HG03039 (cell line): ENCODE results near the gene PLXNA1.
A peak's percentile ranks its signal among the peaks of the same experiment; 100 is the strongest.

ENCODE experiments used
- ATAC-seq: cut with Tn5 transposase; IDR thresholded peaks from one replicate; pipeline ENCODE4 v1.9.1; 2021; ENCODE audit warnings: mild to moderate bottlenecking, moderate library complexity; ENCODE audit not compliant: unreplicated experiment

The PLXNA1 gene

GRCh38 chr3:127015282-127016042 lies 32.5 kb downstream of the PLXNA1 start:
- ATAC-seq, result peak; percentile 56

DNA sequence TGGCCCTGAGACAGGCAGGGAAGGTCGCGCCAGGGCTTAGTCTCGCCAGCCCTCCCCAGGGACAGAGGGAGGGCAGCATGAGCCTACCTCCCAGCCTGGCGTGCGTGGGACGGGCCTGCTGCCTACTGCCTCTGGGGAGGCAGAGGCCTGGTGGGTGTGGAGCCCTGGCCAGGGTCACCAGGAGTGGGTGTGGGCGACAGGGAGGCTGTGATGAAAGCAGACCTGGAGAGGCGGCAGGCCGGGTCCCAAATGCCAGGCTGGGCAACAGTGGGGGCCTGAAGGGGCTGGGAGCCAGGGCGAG lies 33.1 kb downstream of the PLXNA1 start:
- no peak for ATAC-seq

DNA sequence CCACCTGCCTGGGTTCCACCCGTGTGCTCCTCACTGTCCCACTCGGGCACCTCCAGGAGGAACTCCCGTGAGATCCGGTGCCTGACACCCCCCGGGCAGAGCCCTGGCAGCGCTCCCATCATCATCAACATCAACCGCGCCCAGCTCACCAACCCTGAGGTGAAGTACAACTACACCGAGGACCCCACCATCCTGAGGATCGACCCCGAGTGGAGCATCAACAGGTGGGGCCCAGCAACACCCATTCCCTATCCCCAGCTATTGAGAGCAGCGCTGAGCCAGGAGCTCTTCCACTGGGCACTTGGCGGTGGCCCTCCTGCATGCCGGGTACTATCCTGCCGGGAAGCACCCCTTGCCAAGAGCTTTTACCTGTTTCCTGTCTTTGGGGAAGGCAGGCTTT lies 33.5 kb downstream of the PLXNA1 start:
- no peak for ATAC-seq

DNA sequence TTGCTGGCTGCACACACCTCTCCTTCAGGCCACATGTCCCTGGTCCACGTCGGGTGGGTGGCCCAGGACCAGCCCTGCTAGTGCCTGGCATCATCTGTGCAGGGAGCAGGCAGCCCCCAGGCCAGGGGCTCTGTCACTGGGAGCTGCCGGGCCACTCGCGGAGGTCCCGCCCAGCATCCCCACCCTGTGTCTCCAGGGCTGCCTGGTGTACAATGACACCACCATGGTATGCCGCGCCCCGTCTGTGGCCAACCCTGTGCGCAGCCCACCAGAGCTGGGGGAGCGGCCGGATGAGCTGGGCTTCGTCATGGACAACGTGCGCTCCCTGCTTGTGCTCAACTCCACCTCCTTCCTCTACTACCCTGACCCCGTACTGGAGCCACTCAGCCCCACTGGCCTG lies 34.3 kb downstream of the PLXNA1 start:
- no peak for ATAC-seq

GRCh38 chr3:127017781-127018180 lies 34.9 kb downstream of the PLXNA1 start:
- no peak for ATAC-seq

DNA sequence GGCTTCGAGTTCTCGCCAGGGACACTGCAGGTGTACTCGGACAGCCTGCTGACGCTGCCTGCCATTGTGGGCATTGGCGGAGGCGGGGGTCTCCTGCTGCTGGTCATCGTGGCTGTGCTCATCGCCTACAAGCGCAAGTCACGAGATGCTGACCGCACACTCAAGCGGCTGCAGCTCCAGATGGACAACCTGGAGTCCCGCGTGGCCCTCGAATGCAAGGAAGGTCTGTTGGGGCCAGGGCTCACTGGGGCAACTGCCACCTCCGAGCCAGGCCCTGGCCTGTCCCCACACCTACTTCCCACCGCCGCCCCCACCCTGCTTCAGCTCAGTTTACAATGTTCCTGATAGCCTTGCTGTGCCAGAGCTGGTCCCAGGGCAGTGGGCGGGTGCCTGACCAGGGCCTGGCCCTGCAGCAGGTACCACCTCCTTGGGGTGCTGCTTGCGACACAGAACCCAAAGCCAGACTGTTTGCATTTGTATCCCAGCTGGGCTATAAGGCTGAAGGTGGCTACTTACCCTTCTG lies 35.5 kb downstream of the PLXNA1 start:
- no peak for ATAC-seq

GRCh38 chr3:127019449-127019848 lies 36.5 kb downstream of the PLXNA1 start:
- ATAC-seq, result no peak

GRCh38 chr3:127020543-127020942 lies 37.6 kb downstream of the PLXNA1 start:
- no peak for ATAC-seq

DNA sequence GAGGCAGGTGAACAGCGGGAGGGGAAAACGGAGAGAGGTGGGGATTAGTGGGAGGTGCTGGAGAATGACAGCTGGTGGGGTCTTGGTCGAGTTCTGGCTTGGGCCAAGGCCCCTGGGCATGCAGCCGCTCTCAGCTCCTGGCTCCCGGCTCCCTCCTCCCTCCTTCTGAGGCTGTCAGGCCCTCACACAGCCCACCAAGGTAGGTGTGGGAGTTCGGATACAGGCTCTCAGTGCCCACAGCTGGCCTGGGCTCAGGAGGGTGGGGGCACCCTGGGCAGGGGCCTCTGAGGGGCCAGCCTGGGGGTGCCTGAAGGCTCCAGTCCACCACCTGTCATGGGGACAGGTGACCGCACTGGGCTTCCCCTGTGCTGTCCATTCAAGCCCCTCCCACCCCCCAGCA lies 39.9 kb downstream of the PLXNA1 start:
- ATAC-seq, result no peak

DNA sequence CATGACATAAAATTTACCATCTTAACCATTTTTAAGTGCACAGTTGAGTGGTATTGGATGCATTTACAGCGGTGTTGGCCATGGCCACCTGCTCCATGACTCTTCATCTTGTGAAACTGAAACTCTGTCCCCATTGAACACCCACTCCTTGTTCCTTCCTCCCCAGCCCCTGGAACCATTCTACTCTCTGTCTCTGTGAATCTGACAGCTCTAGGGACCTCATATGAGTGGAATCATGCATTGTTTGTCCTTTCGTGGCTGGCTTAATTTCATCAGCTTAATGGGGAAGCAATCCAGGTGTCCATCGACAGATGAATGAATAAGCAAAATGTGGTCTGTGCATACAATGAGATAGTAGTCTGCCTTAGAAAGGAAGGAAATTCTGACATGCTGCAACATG lies 42.5 kb downstream of the PLXNA1 start:
- ATAC-seq, result no peak

DNA sequence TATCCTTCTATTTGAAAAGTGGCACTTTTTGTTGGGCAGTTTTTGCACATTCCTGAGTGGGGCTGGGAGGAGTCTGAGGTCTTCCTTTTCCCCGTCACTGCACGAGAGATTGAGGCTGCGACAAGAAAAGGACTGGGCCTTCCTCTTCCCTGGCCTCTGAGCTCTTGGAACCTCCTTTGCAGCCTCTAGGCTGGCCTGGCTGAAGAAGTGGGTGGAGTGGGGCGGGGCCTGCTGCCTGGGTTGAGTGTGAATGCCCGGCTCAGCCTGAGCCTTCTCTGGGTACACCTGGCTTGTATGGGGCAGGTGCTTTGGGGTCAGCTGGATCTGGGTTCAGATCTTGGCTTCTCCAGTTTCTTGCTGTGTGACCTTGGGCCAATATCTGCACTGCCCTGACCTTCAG lies 43.1 kb downstream of the PLXNA1 start:
- no peak for ATAC-seq

DNA sequence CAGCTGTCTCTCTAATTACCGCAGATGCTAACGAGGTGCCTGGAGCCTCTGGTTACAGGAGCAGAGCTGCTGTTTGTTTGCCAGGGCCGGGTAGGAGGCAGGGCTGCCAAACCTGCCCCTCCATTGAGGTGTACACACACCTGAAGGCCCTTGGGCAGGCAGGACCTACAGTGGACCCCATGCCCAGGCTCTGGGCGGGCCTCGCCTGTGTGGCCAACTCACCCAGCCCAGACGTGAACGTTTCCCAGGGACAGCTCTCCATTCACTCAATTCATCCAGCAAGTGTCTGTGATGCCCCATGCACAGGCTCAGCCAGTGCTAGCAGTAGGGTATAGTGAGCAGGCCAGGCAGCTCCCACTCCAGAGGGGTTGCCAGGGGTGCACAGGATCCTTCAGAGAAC lies 43.7 kb downstream of the PLXNA1 start:
- ATAC-seq, result no peak

- ATAC-seq, result no peak
Observed at GRCh38 chr3:127027061-127027735, 44.3 kb downstream of the PLXNA1 start.

DNA sequence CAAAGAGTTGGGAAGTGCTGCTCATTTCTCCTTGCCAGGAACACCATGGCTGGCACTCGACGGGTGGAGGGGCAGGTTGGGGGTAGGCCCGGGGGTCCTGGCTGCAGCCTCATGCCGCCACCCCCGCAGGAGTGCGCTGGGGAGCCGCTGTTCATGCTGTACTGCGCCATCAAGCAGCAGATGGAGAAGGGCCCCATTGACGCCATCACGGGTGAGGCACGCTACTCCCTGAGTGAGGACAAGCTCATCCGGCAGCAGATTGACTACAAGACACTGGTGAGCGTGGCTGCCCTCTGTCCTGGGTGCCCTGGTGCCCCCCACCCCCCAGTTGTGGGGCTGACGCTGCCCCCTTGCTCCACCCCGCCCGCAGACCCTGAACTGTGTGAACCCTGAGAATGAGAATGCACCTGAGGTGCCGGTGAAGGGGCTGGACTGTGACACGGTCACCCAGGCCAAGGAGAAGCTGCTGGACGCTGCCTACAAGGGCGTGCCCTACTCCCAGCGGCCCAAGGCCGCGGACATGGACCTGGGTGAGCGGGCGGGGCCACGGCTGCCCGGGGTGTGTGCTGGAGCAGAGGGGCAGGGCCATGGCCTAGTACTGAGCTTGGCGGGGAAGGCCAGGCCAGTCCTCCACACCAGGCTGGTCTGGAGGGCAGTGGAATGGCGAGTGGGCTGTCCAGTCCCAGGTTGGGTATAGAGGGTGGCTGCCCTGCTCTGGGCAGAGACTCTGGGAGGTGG lies 45.1 kb downstream of the PLXNA1 start:
- no peak for ATAC-seq

DNA sequence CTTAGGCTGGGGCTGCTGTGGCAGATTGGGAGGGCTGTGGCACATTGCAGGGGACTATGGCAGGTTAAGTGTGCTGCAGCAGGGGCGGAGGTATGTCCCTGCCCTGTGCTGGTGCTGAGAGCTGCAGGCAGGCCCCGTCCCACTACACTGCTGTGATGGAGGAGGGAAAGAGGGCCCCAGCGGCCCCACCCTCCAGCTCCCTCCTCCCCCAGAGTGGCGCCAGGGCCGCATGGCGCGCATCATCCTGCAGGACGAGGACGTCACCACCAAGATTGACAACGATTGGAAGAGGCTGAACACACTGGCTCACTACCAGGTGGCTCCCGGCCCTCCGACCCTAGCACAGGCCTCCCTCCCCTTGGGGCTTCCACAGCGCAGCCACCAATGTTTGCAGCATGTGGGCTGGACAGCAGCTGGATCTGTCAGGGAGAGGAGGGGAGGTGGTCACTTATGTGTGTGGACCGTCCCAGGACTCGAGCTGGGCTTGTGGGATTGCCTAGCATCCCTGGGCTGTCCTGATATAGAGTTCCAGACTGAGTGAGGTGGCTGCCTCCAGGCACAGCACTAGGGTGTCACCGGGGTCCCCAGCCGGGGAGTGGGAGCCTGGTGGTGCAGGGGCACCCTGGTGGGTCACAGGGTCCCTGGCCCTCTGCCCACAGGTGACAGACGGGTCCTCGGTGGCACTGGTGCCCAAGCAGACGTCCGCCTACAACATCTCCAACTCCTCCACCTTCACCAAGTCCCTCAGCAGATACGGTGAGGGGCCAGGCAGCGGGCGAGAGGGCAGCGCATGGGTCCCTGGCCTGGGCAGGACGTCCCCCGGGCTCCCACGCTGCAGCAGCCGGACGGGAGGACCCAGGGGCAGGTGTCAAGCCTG lies 46.1 kb downstream of the PLXNA1 start:
- no peak for ATAC-seq

- ATAC-seq, result no peak
Observed at GRCh38 chr3:127029658-127030507, 47.0 kb downstream of the PLXNA1 start.

- no peak for ATAC-seq
Observed at GRCh38 chr3:127030508-127031412, 47.8 kb downstream of the PLXNA1 start.

GRCh38 chr3:127031413-127031810 lies 48.5 kb downstream of the PLXNA1 start:
- ATAC-seq, result no peak

DNA sequence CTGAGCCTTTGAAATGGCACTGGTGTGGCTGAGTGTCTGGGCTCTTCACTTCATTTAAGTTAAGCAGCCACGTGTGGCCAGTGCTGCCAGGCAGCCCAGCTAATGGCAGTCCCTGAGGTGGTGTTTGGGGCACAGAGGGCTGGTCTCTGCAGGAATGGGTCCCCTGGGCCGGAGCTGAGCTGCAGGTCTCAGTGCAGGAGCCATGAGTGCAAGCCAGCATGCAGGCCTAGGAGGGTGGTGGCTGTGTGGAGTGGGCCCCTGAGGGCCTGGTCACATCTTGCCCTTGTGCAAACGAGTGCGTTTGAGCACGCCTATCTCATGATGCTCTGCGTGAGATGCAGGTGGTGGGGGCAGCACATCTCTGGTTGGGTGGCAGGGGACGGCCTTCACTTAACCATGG lies 48.9 kb downstream of the PLXNA1 start:
- ATAC-seq, result no peak
